A673 (cell line): ENCODE results near the gene FADS6. TPM values are rescaled to one million over a fixed set of nuclear protein-coding genes. Genes with fewer than 3 reads are reported as not detected.

Experiments
- BruUV-seq: library from RNA; stranded (reverse); fragments of 400-500 nt; replicated peaks from 2 replicates; lab custom pipeline; 2021; lab: Mats Ljungman, UMichigan
- CTCF ChIA-PET: fragments of 300-600 bp; sonication (Branson Sonifier 250); formaldehyde crosslinking; loops from one replicate; lab custom pipeline; 2022; ENCODE audit warnings: antibody characterized with exemption; lab: Charles Lee
- POLR2A ChIA-PET: fragments of 300-600 bp; sonication (Branson Sonifier 250); formaldehyde crosslinking; loops from one replicate; lab custom pipeline; 2022; ENCODE audit warnings: antibody characterized with exemption; ENCODE audit not compliant: low non-redundant PET; lab: Charles Lee
- DNase-seq: peaks from one replicate; pipeline ENCODE4 v3.0.0-alpha.2; 2015; ENCODE audit warnings: low spot score
- H3K27ac ChIP-seq: fragments of 200-600 bp; sonication (generic); 2 replicates; pipeline ENCODE4 v1.5.1; 2016; ENCODE audit warnings: mixed run types, low read depth, mild to moderate bottlenecking, mixed read lengths, antibody characterized with exemption, low read length; ENCODE audit not compliant: poor library complexity, severe bottlenecking
- H3K27me3 ChIP-seq: fragments of 200-600 bp; sonication (generic); replicated peaks from 2 replicates; pipeline ENCODE4 v1.6.1; 2017; ENCODE audit warnings: mixed run types, low read depth, mild to moderate bottlenecking, mixed read lengths, antibody characterized with exemption, low read length; ENCODE audit not compliant: insufficient read depth, poor library complexity
- H3K36me3 ChIP-seq: fragments of 200-600 bp; sonication (generic); 2 replicates; pipeline ENCODE4 v1.6.1; 2016; ENCODE audit warnings: mixed run types, mild to moderate bottlenecking, mixed read lengths, antibody characterized with exemption, low read length; ENCODE audit not compliant: insufficient read depth, poor library complexity, severe bottlenecking
- H3K4me1 ChIP-seq: fragments of 200-600 bp; sonication (generic); 2 replicates; pipeline ENCODE4 v1.6.1; 2017; ENCODE audit warnings: mixed run types, mild to moderate bottlenecking, mixed read lengths, antibody characterized with exemption, low read length; ENCODE audit not compliant: insufficient read depth, poor library complexity, severe bottlenecking
- H3K4me3 ChIP-seq: fragments of 200-600 bp; sonication (generic); 2 replicates; pipeline ENCODE4 v1.5.1; 2016; ENCODE audit warnings: low read depth, mixed run types, mild to moderate bottlenecking, mixed read lengths, low read length; ENCODE audit not compliant: poor library complexity, severe bottlenecking
- H3K9me3 ChIP-seq: fragments of 200-600 bp; sonication (generic); 2 replicates; pipeline ENCODE4 v1.6.1; 2016; ENCODE audit warnings: mixed run types, low read depth, mild to moderate bottlenecking, mixed read lengths, antibody characterized with exemption, low read length; ENCODE audit not compliant: poor library complexity, severe bottlenecking
- CTCF ChIP-seq: fragments of 300-800, 200-600 bp; sonication (generic); conservative IDR thresholded peaks from 2 replicates; pipeline ENCODE4 v1.5.1; 2017; ENCODE audit warnings: low read depth, mild to moderate bottlenecking, antibody characterized with exemption, low read length, moderate library complexity, mixed read lengths
- EZH2 ChIP-seq: fragments of 200-600 bp; sonication (generic); IDR thresholded peaks from 2 replicates; pipeline ENCODE4 v1.6.1; 2017; ENCODE audit warnings: borderline replicate concordance, low read depth, mild to moderate bottlenecking, mixed read lengths, antibody characterized with exemption, low read length; ENCODE audit not compliant: poor library complexity, severe bottlenecking
- intact Hi-C: fragments of 100-400 bp; cut with micrococcal nuclease; formaldehyde crosslinking; loops from one replicate; pipeline ENCODE4 v1.10.0; 2022; ENCODE audit not compliant: unreplicated experiment
- total RNA-seq: library from RNA; stranded (reverse); gene quantifications from 2 replicates; pipeline ENCODE4 v1.2.3, GENCODE V29; 2021

FADS6 gene
- total RNA-seq, 1 experiment from 2014 or later: not detected

DNA sequence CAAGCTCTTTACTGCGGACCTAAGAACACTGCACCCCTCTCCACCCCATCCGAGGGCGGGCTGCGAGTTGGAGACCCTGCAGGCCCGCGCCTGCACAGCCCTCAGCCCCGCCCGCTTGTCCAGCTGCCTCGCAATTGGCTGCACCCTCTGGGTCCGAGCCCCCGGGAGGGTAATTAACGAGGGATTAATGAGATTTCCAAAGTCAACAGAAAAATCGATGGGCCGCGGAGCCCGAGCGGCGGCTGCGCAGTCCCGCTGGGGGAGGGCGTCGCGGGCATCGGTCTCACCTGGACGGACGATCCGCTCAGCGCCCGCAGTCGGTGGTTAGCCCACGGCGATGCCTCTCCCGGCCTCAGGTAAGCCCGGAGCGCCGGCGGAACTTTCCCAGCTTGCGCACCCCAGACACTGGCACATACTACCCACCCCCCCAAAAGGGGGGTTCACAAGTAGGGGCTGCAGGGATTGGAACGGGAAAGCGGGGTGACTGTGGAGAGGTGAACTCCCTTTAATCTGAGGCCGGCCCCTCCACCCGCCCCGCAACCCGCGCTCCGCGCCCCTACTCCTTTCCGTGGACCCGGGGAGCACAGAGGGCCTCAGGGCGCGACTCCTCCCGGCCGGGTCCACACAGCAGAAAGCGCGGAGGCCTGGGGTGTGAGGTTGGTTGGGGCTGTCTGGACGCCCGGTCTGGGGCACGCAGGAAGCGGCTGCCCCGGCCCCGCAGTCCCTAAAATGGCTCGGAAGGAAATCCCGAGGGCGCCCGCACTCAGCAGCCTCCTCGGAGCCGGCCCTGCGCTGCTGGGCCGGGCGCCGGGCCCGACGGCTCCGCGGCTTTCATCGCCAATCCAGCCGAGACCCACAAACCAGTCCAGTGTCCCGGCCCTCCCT, 42.4 kb upstream of the FADS6 start, which contains the start of gene OTOP3:
OTOP3 (plus strand) TSS at position 314 of the 885 bp plus-strand sequence; CDS start at position 338, 24 bp downstream.
- BruUV-seq: no TSS peak
- no peaks in the 10 kb centered on the region for H3K4me1 ChIP-seq
- no peaks in the 10 kb centered on the region for H3K36me3 ChIP-seq
- intact Hi-C loops: no loop called here
- ChIA-PET POLR2A (interaction anchor here (0.5 kb wide), 1 partner anchor 1003 kb away, joined by 23 read pairs; no protein-coding TSS in a partner anchor), CTCF (interaction anchor here (0.7 kb wide), 1 partner anchor 127 kb away, joined by 5 read pairs; no protein-coding TSS in a partner anchor)
- H3K4me3 ChIP-seq: no peak within 1 kb of the TSS
- peaks cover 89% of the 10 kb centered on the region for H3K27me3 ChIP-seq
- TF ChIP-seq EZH2 (peak; percentile 94), CTCF (no peak)
- no peaks in the 10 kb centered on the region for H3K9me3 ChIP-seq
- no peak within 1 kb of the TSS for H3K27ac ChIP-seq
- no peak for DNase-seq

GRCh38 chr17:74935048-74935447, 41.6 kb upstream of the FADS6 start:
- Histone ChIP-seq H3K36me3 (no peaks in the 10 kb centered on the region), H3K4me3 (no peak overlapping the region), H3K4me1 (no peaks in the 10 kb centered on the region), H3K27ac (no peak overlapping the region), H3K9me3 (no peaks in the 10 kb centered on the region), H3K27me3 (peaks cover 81% of the 10 kb centered on the region)
- no peak for DNase-seq
- ChIA-PET CTCF (no interaction called here), POLR2A (no interaction called here)
- no peak for TF ChIP-seq CTCF
- no peak for TF ChIP-seq EZH2
- intact Hi-C loops: no loop called here
- no TSS peak for BruUV-seq

DNA sequence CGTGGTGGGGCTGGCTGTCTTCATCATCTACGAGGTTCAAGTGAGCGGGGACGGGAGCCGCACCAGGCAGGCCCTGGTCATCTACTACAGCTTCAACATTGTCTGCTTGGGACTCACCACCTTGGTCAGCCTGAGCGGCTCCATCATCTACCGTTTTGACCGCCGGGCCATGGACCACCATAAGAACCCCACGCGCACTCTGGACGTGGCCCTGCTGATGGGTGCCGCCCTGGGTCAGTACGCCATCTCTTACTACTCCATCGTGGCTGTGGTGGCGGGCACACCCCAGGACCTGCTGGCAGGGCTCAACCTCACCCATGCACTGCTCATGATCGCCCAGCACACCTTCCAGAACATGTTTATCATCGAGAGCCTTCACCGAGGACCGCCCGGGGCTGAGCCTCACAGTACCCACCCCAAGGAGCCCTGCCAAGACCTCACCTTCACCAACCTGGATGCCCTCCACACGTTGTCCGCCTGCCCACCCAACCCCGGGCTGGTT, 37.2 kb upstream of the FADS6 start:
- Histone ChIP-seq H3K4me1 (no peaks in the 10 kb centered on the region), H3K4me3 (no peak overlapping the region), H3K9me3 (no peaks in the 10 kb centered on the region), H3K36me3 (no peaks in the 10 kb centered on the region), H3K27me3 (peaks cover 69% of the 10 kb centered on the region), H3K27ac (no peak overlapping the region)
- intact Hi-C loops: no loop called here
- no TSS peak for BruUV-seq
- TF ChIP-seq CTCF: no peak
- TF ChIP-seq EZH2: no peak
- DNase-seq: no peak
- ChIA-PET CTCF (no interaction called here), POLR2A (no interaction called here)
